Measurements from ENCODE around the gene WFIKKN2.

WFIKKN2 gene

GRCh38 chr17:50834429-50835300 lies 721 bp upstream of the WFIKKN2 start:
- no peak for DNase-seq
- no peak for ATAC-seq

- no peak for DNase-seq
- ATAC-seq = no peak
Observed at GRCh38 chr17:50836826-50837225, 1.4 kb downstream of the WFIKKN2 start.

GRCh38 chr17:50837286-50837979 lies 2.0 kb downstream of the WFIKKN2 start:
- DNase-seq (no peak), ATAC-seq (no peak)

GRCh38 chr17:50837980-50838954 lies 2.9 kb downstream of the WFIKKN2 start:
- DNase-seq (no peak), ATAC-seq (no peak)

- no peak for ATAC-seq
Observed at GRCh38 chr17:50839591-50840310, 4.4 kb downstream of the WFIKKN2 start.

GRCh38 chr17:50840311-50840851 lies 5.0 kb downstream of the WFIKKN2 start:
- DNase-seq = no peak
- ATAC-seq = no peak

More at GRCh38 chr17:50839591-50840310, 4.4 kb downstream of the WFIKKN2 start:
- DNase-seq = no peak

- no peak for ATAC-seq
- no peak for DNase-seq
Observed at GRCh38 chr17:50841277-50841948, 6.0 kb downstream of the WFIKKN2 start.

- no peak for ATAC-seq
- DNase-seq = peak; percentile 63
Observed at GRCh38 chr17:50841949-50842354, 6.6 kb downstream of the WFIKKN2 start.

- DNase-seq (no peak), ATAC-seq (no peak)
Observed at GRCh38 chr17:50842506-50843149, 7.2 kb downstream of the WFIKKN2 start.

- no peak for ATAC-seq
Observed at GRCh38 chr17:50843150-50843905, 7.9 kb downstream of the WFIKKN2 start.

GRCh38 chr17:50844117-50844700 lies 8.8 kb downstream of the WFIKKN2 start:
- no peak for ATAC-seq
- DNase-seq = no peak

More at GRCh38 chr17:50843150-50843905, 7.9 kb downstream of the WFIKKN2 start:
- no peak for DNase-seq

GRCh38 chr17:50845240-50846147 lies 10.1 kb downstream of the WFIKKN2 start:
- ATAC-seq (no peak), DNase-seq (no peak)

- no peak for DNase-seq
- no peak for ATAC-seq
Observed at GRCh38 chr17:50847566-50847965, 12.2 kb downstream of the WFIKKN2 start.

GRCh38 chr17:50848039-50848438 lies 12.7 kb downstream of the WFIKKN2 start:
- no peak for DNase-seq
- ATAC-seq = no peak

GRCh38 chr17:50848711-50849110 lies 13.3 kb downstream of the WFIKKN2 start:
- DNase-seq (no peak), ATAC-seq (no peak)

GRCh38 chr17:50850640-50851039 lies 15.3 kb downstream of the WFIKKN2 start:
- ATAC-seq (no peak), DNase-seq (no peak)

- no peak for ATAC-seq
- no peak for DNase-seq
Observed at GRCh38 chr17:50853015-50853615, 17.7 kb downstream of the WFIKKN2 start.
